Trophoblast cell (in vitro differentiated cells and primary cell): ENCODE data around the gene EDAR.

Experiments
- DNase-seq, 2 donors: peaks; one replicate each; pipeline ENCODE4 v3.0.0-alpha.2; 2016
- H2AFZ ChIP-seq: 2 replicates; pipeline ENCODE4 v1.6.1; 2013; ENCODE audit warnings: low read length, moderate library complexity, mild to moderate bottlenecking; ENCODE audit not compliant: insufficient read depth, poor library complexity
- H2AK5ac ChIP-seq: 2 replicates; pipeline ENCODE4 v1.6.1; 2013; ENCODE audit warnings: mild to moderate bottlenecking, low read length
- H2BK120ac ChIP-seq: 2 replicates; pipeline ENCODE4 v1.6.1; 2013; ENCODE audit warnings: low read length, mild to moderate bottlenecking, moderate library complexity; ENCODE audit not compliant: insufficient read depth, poor library complexity
- H2BK12ac ChIP-seq: 2 replicates; pipeline ENCODE4 v1.6.1; 2013; ENCODE audit warnings: mild to moderate bottlenecking, low read length, moderate library complexity
- H2BK5ac ChIP-seq: 2 replicates; pipeline ENCODE4 v1.6.1; 2013; ENCODE audit warnings: low read length, low read depth, moderate library complexity, mild to moderate bottlenecking; ENCODE audit not compliant: poor library complexity
- H3K14ac ChIP-seq: 2 replicates; pipeline ENCODE4 v1.6.1; 2013; ENCODE audit warnings: mild to moderate bottlenecking, low read length
- H3K18ac ChIP-seq: 2 replicates; pipeline ENCODE4 v1.6.1; 2013; ENCODE audit warnings: mild to moderate bottlenecking, low read length
- H3K23ac ChIP-seq: 2 replicates; pipeline ENCODE4 v1.6.1; 2013; ENCODE audit warnings: low read length
- H3K27ac ChIP-seq: 2 replicates; pipeline ENCODE4 v1.5.1; 2013; ENCODE audit warnings: low read depth, mild to moderate bottlenecking, inconsistent platforms, low read length, moderate library complexity
- H3K27me3 ChIP-seq: 2 replicates; pipeline ENCODE4 v1.6.1; 2013; ENCODE audit warnings: inconsistent platforms, mild to moderate bottlenecking, low read length, moderate library complexity; ENCODE audit not compliant: insufficient read depth
- H3K36me3 ChIP-seq, 2 experiments: 1 replicate in 1 of 2; 2 replicates in 1 of 2; pipeline ENCODE4 v1.6.1; 2013; ENCODE audit warnings: low read length in 2 of 2, mild to moderate bottlenecking in 2 of 2, moderate library complexity in 1 of 2; ENCODE audit not compliant: insufficient read depth in 2 of 2, control insufficient read depth in 1 of 2
- H3K4ac ChIP-seq: 2 replicates; pipeline ENCODE4 v1.6.1; 2013; ENCODE audit warnings: low read depth, mild to moderate bottlenecking, low read length, moderate library complexity
- H3K4me1 ChIP-seq, 2 experiments: 1 replicate in 1 of 2; 2 replicates in 1 of 2; pipeline ENCODE4 v1.6.1; 2013; ENCODE audit warnings: low read length in 2 of 2, mild to moderate bottlenecking in 2 of 2, moderate library complexity in 1 of 2; ENCODE audit not compliant: insufficient read depth in 2 of 2, control insufficient read depth in 1 of 2
- H3K4me2 ChIP-seq: 2 replicates; pipeline ENCODE4 v1.6.1; 2013; ENCODE audit warnings: inconsistent platforms, mild to moderate bottlenecking, low read length, moderate library complexity
- H3K4me3 ChIP-seq: 2 replicates; pipeline ENCODE4 v1.5.1; 2013; ENCODE audit warnings: mild to moderate bottlenecking, low read depth, low read length, inconsistent platforms
- H3K79me1 ChIP-seq: one replicate; pipeline ENCODE4 v1.6.1; 2013; ENCODE audit warnings: low read length
- H3K79me2 ChIP-seq: 2 replicates; pipeline ENCODE4 v1.6.1; 2013; ENCODE audit warnings: low read length, mild to moderate bottlenecking; ENCODE audit not compliant: control insufficient read depth, insufficient read depth, poor library complexity
- H3K9ac ChIP-seq: 2 replicates; pipeline ENCODE4 v1.6.1; 2013; ENCODE audit warnings: mild to moderate bottlenecking, low read length
- H3K9me3 ChIP-seq: 2 replicates; pipeline ENCODE4 v1.6.1; 2013; ENCODE audit warnings: low read depth, mild to moderate bottlenecking, control low read depth, inconsistent platforms, low read length; ENCODE audit not compliant: insufficient read depth
- H4K12ac ChIP-seq: 2 replicates; pipeline ENCODE4 v1.6.1; 2013; ENCODE audit warnings: low read depth, mild to moderate bottlenecking, low read length, moderate library complexity
- H4K8ac ChIP-seq: 2 replicates; pipeline ENCODE4 v1.6.1; 2013; ENCODE audit warnings: low read depth, mild to moderate bottlenecking, low read length, moderate library complexity
- H4K91ac ChIP-seq: one replicate; pipeline ENCODE4 v1.6.1; 2013; ENCODE audit warnings: low read depth, mild to moderate bottlenecking, low read length, moderate library complexity
- WGBS: extraction: QIAGEN DNeasy Blood & Tissue Kit; methylation state at CpG from one replicate; pipeline ENCODE4 v1.1.7; 2013; ENCODE audit warnings: missing lambda C conversion rate; ENCODE audit not compliant: insufficient read length, insufficient coverage; ENCODE audit errors: extremely low coverage; 5-methylcytosine and 5-hydroxymethylcytosine counted together

The EDAR gene

GRCh38 chr2:108858894-108859293 lies 130.1 kb downstream of the EDAR start:
- H3K4me2 ChIP-seq = no peak overlapping the region
- H3K4ac ChIP-seq = no peak overlapping the region
- H3K36me3 ChIP-seq = peaks cover 0 to 5% of the 10 kb centered on the region in 2 experiments
- WGBS = no CpG with 5 or more reads among the region's 3 CpGs
- no peak overlapping the region for H3K9ac ChIP-seq
- H3K9me3 ChIP-seq = no peaks in the 10 kb centered on the region
- no peak overlapping the region for H2BK12ac ChIP-seq
- H2AFZ ChIP-seq = no peak overlapping the region
- no peaks in the 10 kb centered on the region for H3K27me3 ChIP-seq
- H2BK5ac ChIP-seq = no peak overlapping the region
- H4K91ac ChIP-seq = no peak overlapping the region
- H3K79me2 ChIP-seq = no peaks in the 10 kb centered on the region
- DNase-seq = no peak
- H3K4me1 ChIP-seq = no peaks in the 10 kb centered on the region
- no peak overlapping the region for H2BK120ac ChIP-seq
- H3K4me3 ChIP-seq = no peak overlapping the region
- H3K14ac ChIP-seq = no peak overlapping the region
- H4K8ac ChIP-seq = no peak overlapping the region
- no peak overlapping the region for H3K18ac ChIP-seq
- H3K23ac ChIP-seq = no peak overlapping the region
- H3K27ac ChIP-seq = no peak overlapping the region
- no peak overlapping the region for H4K12ac ChIP-seq
- H3K79me1 ChIP-seq = no peaks in the 10 kb centered on the region
- no peak overlapping the region for H2AK5ac ChIP-seq

GRCh38 chr2:108855194-108855593 lies 133.8 kb downstream of the EDAR start:
- peak in 1 of 2 donors; percentile 54 for DNase-seq
- Histone ChIP-seq H3K36me3 (peaks cover 3 to 6% of the 10 kb centered on the region in 2 experiments), H3K4me2 (no peak overlapping the region), H3K23ac (no peak overlapping the region), H3K18ac (no peak overlapping the region), H3K9ac (no peak overlapping the region), H3K27ac (no peak overlapping the region), H2AFZ (no peak overlapping the region), H4K12ac (no peak overlapping the region), H4K8ac (no peak overlapping the region), H3K14ac (no peak overlapping the region), H3K79me1 (no peaks in the 10 kb centered on the region), H4K91ac (no peak overlapping the region), H2AK5ac (no peak overlapping the region), H3K4me1 (peaks cover 2 to 3% of the 10 kb centered on the region in 2 experiments), H3K79me2 (no peaks in the 10 kb centered on the region), H3K27me3 (no peaks in the 10 kb centered on the region), H3K4me3 (no peak overlapping the region), H2BK120ac (no peak overlapping the region), H3K4ac (no peak overlapping the region), H2BK12ac (no peak overlapping the region), H2BK5ac (no peak overlapping the region), H3K9me3 (no peaks in the 10 kb centered on the region)
- no CpG with 5 or more reads among the region's 1 CpG for WGBS

GRCh38 chr2:108854484-108854883 lies 134.5 kb downstream of the EDAR start:
- Histone ChIP-seq H3K4ac (no peak overlapping the region), H3K4me2 (no peak overlapping the region), H3K18ac (no peak overlapping the region), H2BK5ac (no peak overlapping the region), H4K12ac (no peak overlapping the region), H3K9me3 (no peaks in the 10 kb centered on the region), H3K9ac (no peak overlapping the region), H3K27me3 (no peaks in the 10 kb centered on the region), H4K8ac (no peak overlapping the region), H2BK12ac (no peak overlapping the region), H2BK120ac (no peak overlapping the region), H4K91ac (no peak overlapping the region), H3K14ac (no peak overlapping the region), H3K4me1 (peaks cover 2 to 3% of the 10 kb centered on the region in 2 experiments), H3K36me3 (peaks cover 3 to 6% of the 10 kb centered on the region in 2 experiments), H3K79me2 (no peaks in the 10 kb centered on the region), H3K27ac (no peak overlapping the region), H2AK5ac (no peak overlapping the region), H2AFZ (no peak overlapping the region), H3K79me1 (no peaks in the 10 kb centered on the region), H3K23ac (no peak overlapping the region), H3K4me3 (no peak overlapping the region)
- no peak for DNase-seq
- WGBS = no CpG with 5 or more reads among the region's 1 CpG

GRCh38 chr2:108853421-108853820 lies 135.6 kb downstream of the EDAR start:
- H2BK120ac ChIP-seq = no peak overlapping the region
- H3K14ac ChIP-seq = no peak overlapping the region
- H4K91ac ChIP-seq = no peak overlapping the region
- H3K18ac ChIP-seq = no peak overlapping the region
- H3K27me3 ChIP-seq = no peaks in the 10 kb centered on the region
- H4K8ac ChIP-seq = no peak overlapping the region
- H3K4me2 ChIP-seq = no peak overlapping the region
- H3K79me1 ChIP-seq = no peaks in the 10 kb centered on the region
- H3K36me3 ChIP-seq = peaks cover 3 to 6% of the 10 kb centered on the region in 2 experiments
- H3K9me3 ChIP-seq = no peaks in the 10 kb centered on the region
- H2BK5ac ChIP-seq = no peak overlapping the region
- no peak overlapping the region for H2BK12ac ChIP-seq
- no peak overlapping the region for H2AFZ ChIP-seq
- H3K4me3 ChIP-seq = no peak overlapping the region
- no peak overlapping the region for H2AK5ac ChIP-seq
- no peak overlapping the region for H4K12ac ChIP-seq
- peak; percentile 73 to 77 for DNase-seq
- H3K4ac ChIP-seq = no peak overlapping the region
- peaks cover 2 to 3% of the 10 kb centered on the region in 2 experiments for H3K4me1 ChIP-seq
- H3K9ac ChIP-seq = no peak overlapping the region
- H3K23ac ChIP-seq = no peak overlapping the region
- no peak overlapping the region for H3K27ac ChIP-seq
- whole genome bisulfite sequencing = no CpG with 5 or more reads among the region's 2 CpGs
- H3K79me2 ChIP-seq = no peaks in the 10 kb centered on the region
